Neuronal stem cell (in vitro differentiated cells): ENCODE measurements around the gene BABAM2.

Experiments
- DNase-seq: peaks from one replicate; pipeline ENCODE4 v3.0.0-alpha.2; 2013; ENCODE audit warnings: low spot score
- H2AFZ ChIP-seq: one replicate; pipeline ENCODE4 v1.6.1; 2013; ENCODE audit warnings: mild to moderate bottlenecking, low read length, inconsistent platforms
- H2AK5ac ChIP-seq: 2 replicates; pipeline ENCODE4 v1.6.1; 2013; ENCODE audit warnings: low read depth, mild to moderate bottlenecking, inconsistent platforms, low read length, moderate library complexity, mixed read lengths
- H2BK120ac ChIP-seq: 2 replicates; pipeline ENCODE4 v1.6.1; 2013; ENCODE audit warnings: low read depth, mild to moderate bottlenecking, inconsistent platforms, low read length, moderate library complexity, mixed read lengths
- H2BK12ac ChIP-seq: one replicate; pipeline ENCODE4 v1.6.1; 2013; ENCODE audit warnings: low read length, inconsistent platforms
- H2BK15ac ChIP-seq: 2 replicates; pipeline ENCODE4 v1.6.1; 2013; ENCODE audit warnings: mild to moderate bottlenecking, low read length, inconsistent platforms, mixed read lengths
- H2BK5ac ChIP-seq: one replicate; pipeline ENCODE4 v1.6.1; 2013; ENCODE audit warnings: inconsistent platforms, mild to moderate bottlenecking, low read length, moderate library complexity
- H3K14ac ChIP-seq: one replicate; pipeline ENCODE4 v1.6.1; 2013; ENCODE audit warnings: low read length, inconsistent platforms
- H3K18ac ChIP-seq: 2 replicates; pipeline ENCODE4 v1.6.1; 2013; ENCODE audit warnings: low read length, inconsistent platforms
- H3K23ac ChIP-seq: 2 replicates; pipeline ENCODE4 v1.6.1; 2013; ENCODE audit warnings: low read depth, mild to moderate bottlenecking, mixed read lengths, low read length, inconsistent platforms; ENCODE audit not compliant: poor library complexity
- H3K27ac ChIP-seq: replicated peaks from 3 replicates; pipeline ENCODE4 v1.5.1; 2013; ENCODE audit warnings: low read length, inconsistent platforms
- H3K27me3 ChIP-seq, 3 experiments: 2 replicates each; pipeline ENCODE4 v1.6.1; 2013; ENCODE audit warnings: low read length in 3 of 3, mild to moderate bottlenecking in 2 of 3, inconsistent platforms in 1 of 3, low read depth in 1 of 3, mixed read lengths in 1 of 3, moderate library complexity in 1 of 3; ENCODE audit not compliant: control insufficient read depth in 3 of 3, insufficient read depth in 3 of 3
- H3K36me3 ChIP-seq, 2 donors: replicated peaks in 1 of 2; 2 replicates each; pipeline ENCODE4 v1.6.1; 2013; ENCODE audit warnings: low read length in 2 of 2; ENCODE audit not compliant: control insufficient read depth in 2 of 2, insufficient read depth in 2 of 2
- H3K4ac ChIP-seq: 2 replicates; pipeline ENCODE4 v1.6.1; 2013; ENCODE audit warnings: inconsistent platforms, mild to moderate bottlenecking, low read length, moderate library complexity
- H3K4me1 ChIP-seq, 2 donors: 1 replicate in 1 of 2; 2 replicates in 1 of 2; pipeline ENCODE4 v1.6.1; 2013; ENCODE audit warnings: low read length in 2 of 2, low read depth in 1 of 2; ENCODE audit not compliant: control insufficient read depth in 2 of 2, insufficient read depth in 1 of 2
- H3K4me2 ChIP-seq: one replicate; pipeline ENCODE4 v1.6.1; 2013; ENCODE audit warnings: mild to moderate bottlenecking, low read length, inconsistent platforms; ENCODE audit not compliant: insufficient read depth, poor library complexity, severe bottlenecking
- H3K4me3 ChIP-seq, 2 donors: 2 replicates each; pipeline ENCODE4 v1.5.1; 2013; ENCODE audit warnings: low read length in 2 of 2, mild to moderate bottlenecking in 2 of 2, inconsistent platforms in 1 of 2, moderate library complexity in 1 of 2
- H3K79me1 ChIP-seq: one replicate; pipeline ENCODE4 v1.6.1; 2013; ENCODE audit warnings: low read depth, mild to moderate bottlenecking, inconsistent platforms, low read length, moderate library complexity
- H3K9ac ChIP-seq: one replicate; pipeline ENCODE4 v1.6.1; 2013; ENCODE audit warnings: mild to moderate bottlenecking, low read depth, low read length, inconsistent platforms; ENCODE audit not compliant: poor library complexity
- H3K9me3 ChIP-seq, 2 donors: replicated peaks in 1 of 2; 2 replicates each; pipeline versions ENCODE3 to v1.6.1; 2013; ENCODE audit warnings: low read length in 2 of 2, mild to moderate bottlenecking in 2 of 2, inconsistent platforms in 1 of 2, low read depth in 1 of 2, mixed read lengths in 1 of 2, moderate library complexity in 1 of 2; ENCODE audit not compliant: control insufficient read depth in 2 of 2, insufficient read depth in 1 of 2
- H4K8ac ChIP-seq: one replicate; pipeline ENCODE4 v1.6.1; 2013; ENCODE audit warnings: low read depth, mild to moderate bottlenecking, inconsistent platforms, low read length, moderate library complexity
- H4K91ac ChIP-seq: one replicate; pipeline ENCODE4 v1.6.1; 2013; ENCODE audit warnings: low read length, low read depth, mild to moderate bottlenecking, inconsistent platforms; ENCODE audit not compliant: poor library complexity
- WGBS, 2 donors: extraction: QIAGEN DNeasy Blood & Tissue Kit; methylation state at CpG; one replicate each; pipeline ENCODE4 v1.1.7; 2013; ENCODE audit warnings: missing lambda C conversion rate in 2 of 2, mixed read lengths in 1 of 2; ENCODE audit not compliant: insufficient read length in 2 of 2, insufficient replicate concordance in 1 of 2; ENCODE audit errors: extremely low coverage in 2 of 2; 5-methylcytosine and 5-hydroxymethylcytosine counted together

BABAM2 gene

DNA sequence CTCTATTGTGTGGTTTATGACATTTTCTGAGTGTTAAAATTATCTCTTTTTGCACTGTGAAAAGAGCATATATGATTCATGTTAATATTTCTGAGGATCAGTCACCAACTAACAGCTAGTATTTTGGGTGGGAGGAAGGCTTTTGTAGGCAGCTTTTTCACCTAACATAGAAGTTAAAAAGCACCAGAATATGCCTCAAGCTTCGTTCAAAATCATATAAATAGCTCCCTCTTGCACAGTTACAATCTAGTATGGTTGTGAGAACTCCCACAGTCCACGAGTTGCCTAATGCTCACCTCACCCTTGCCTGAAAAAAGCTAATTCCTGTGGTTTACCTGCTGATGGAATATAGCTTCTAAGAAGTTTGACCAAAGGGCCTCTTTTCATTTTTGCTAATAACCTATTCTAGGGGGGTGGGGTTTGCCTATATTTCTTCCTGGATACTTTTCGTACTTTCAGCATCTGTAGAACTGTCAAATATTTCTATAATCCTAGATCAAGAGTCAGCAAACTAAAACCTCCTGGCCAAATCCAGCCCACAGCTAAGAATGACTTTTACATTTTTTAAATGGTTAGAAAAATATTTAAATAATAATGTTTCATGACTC is 335.0 kb downstream of the BABAM2 start:
- Histone ChIP-seq H3K4ac (no peak overlapping the region), H3K18ac (no peak overlapping the region), H2BK5ac (no peak overlapping the region), H3K4me2 (no peak overlapping the region), H4K91ac (no peak overlapping the region), H4K8ac (no peak overlapping the region), H3K14ac (no peak overlapping the region), H3K23ac (no peak overlapping the region), H3K36me3 (no peaks in the 10 kb centered on the region), H2BK12ac (no peak overlapping the region), H3K4me3 (no peak overlapping the region), H2BK15ac (no peak overlapping the region), H3K27ac (no peak overlapping the region), H2AK5ac (no peak overlapping the region), H2BK120ac (no peak overlapping the region), H3K79me1 (no peaks in the 10 kb centered on the region), H3K27me3 (no peaks in the 10 kb centered on the region), H2AFZ (no peak overlapping the region), H3K9ac (no peak overlapping the region), H3K4me1 (peaks cover 0 to 7% of the 10 kb centered on the region in 2 donors), H3K9me3 (no peaks in the 10 kb centered on the region)
- DNase-seq: no peak
- WGBS, 2 donors: no CpG with 5 or more reads among the region's 3 CpGs

GRCh38 chr2:28226558-28226957 is 336.0 kb downstream of the BABAM2 start:
- Histone ChIP-seq H3K79me1 (no peaks in the 10 kb centered on the region), H3K14ac (no peak overlapping the region), H3K4ac (no peak overlapping the region), H2AFZ (no peak overlapping the region), H2BK120ac (no peak overlapping the region), H3K4me1 (peaks cover 0 to 7% of the 10 kb centered on the region in 2 donors), H2BK5ac (no peak overlapping the region), H2BK15ac (no peak overlapping the region), H3K23ac (no peak overlapping the region), H3K4me3 (no peak overlapping the region), H2AK5ac (no peak overlapping the region), H4K8ac (no peak overlapping the region), H3K27ac (no peak overlapping the region), H3K36me3 (no peaks in the 10 kb centered on the region), H2BK12ac (no peak overlapping the region), H3K4me2 (no peak overlapping the region), H3K27me3 (no peaks in the 10 kb centered on the region), H3K9ac (no peak overlapping the region), H4K91ac (no peak overlapping the region), H3K9me3 (no peaks in the 10 kb centered on the region), H3K18ac (no peak overlapping the region)
- DNase-seq: no peak
- WGBS, 2 donors: no CpG with 5 or more reads among the region's 6 CpGs

- H2BK120ac ChIP-seq: no peak overlapping the region
- no peak overlapping the region for H3K4me2 ChIP-seq
- no peak overlapping the region for H3K4ac ChIP-seq
- no peak overlapping the region for H3K4me3 ChIP-seq
- no peak overlapping the region for H3K18ac ChIP-seq
- no peaks in the 10 kb centered on the region for H3K79me1 ChIP-seq
- no peak for DNase-seq
- H4K91ac ChIP-seq: no peak overlapping the region
- H2BK5ac ChIP-seq: no peak overlapping the region
- no peak overlapping the region for H4K8ac ChIP-seq
- WGBS, 2 donors: no CpG with 5 or more reads among the region's 3 CpGs
- H3K23ac ChIP-seq: no peak overlapping the region
- no peak overlapping the region for H3K14ac ChIP-seq
- no peaks in the 10 kb centered on the region for H3K27me3 ChIP-seq
- H2BK15ac ChIP-seq: no peak overlapping the region
- no peak overlapping the region for H2AFZ ChIP-seq
- H3K4me1 ChIP-seq: peaks cover 0 to 7% of the 10 kb centered on the region in 2 donors
- H3K9me3 ChIP-seq: no peaks in the 10 kb centered on the region
- H3K27ac ChIP-seq: no peak overlapping the region
- no peaks in the 10 kb centered on the region for H3K36me3 ChIP-seq
- no peak overlapping the region for H2BK12ac ChIP-seq
- no peak overlapping the region for H3K9ac ChIP-seq
- H2AK5ac ChIP-seq: no peak overlapping the region
These were observed 337.0 kb downstream of the BABAM2 start for GRCh38 chr2:28227498-28227897.

GRCh38 chr2:28228434-28228995 is 338.0 kb downstream of the BABAM2 start:
- Histone ChIP-seq H2AK5ac (no peak overlapping the region), H3K23ac (no peak overlapping the region), H3K9me3 (no peaks in the 10 kb centered on the region), H3K27ac (no peak overlapping the region), H3K27me3 (no peaks in the 10 kb centered on the region), H2BK12ac (no peak overlapping the region), H3K9ac (no peak overlapping the region), H3K36me3 (no peaks in the 10 kb centered on the region), H2BK15ac (no peak overlapping the region), H2BK5ac (no peak overlapping the region), H4K8ac (no peak overlapping the region), H2BK120ac (no peak overlapping the region), H3K14ac (no peak overlapping the region), H3K79me1 (no peaks in the 10 kb centered on the region), H3K4me3 (no peak overlapping the region), H3K4me1 (peaks cover 0 to 7% of the 10 kb centered on the region in 2 donors), H3K4ac (no peak overlapping the region), H3K18ac (no peak overlapping the region), H3K4me2 (no peak overlapping the region), H4K91ac (no peak overlapping the region), H2AFZ (no peak overlapping the region)
- no CpG with 5 or more reads among the region's 1 CpG for WGBS, 2 donors
- DNase-seq: no peak
